K562 (cell line): ENCODE results near the gene FRAT1. TPM values are rescaled to one million over a fixed set of nuclear protein-coding genes. Genes with fewer than 3 reads are reported as not detected.
A peak's percentile ranks its signal among the peaks of the same experiment; 100 is the strongest.

Source experiments
- ARHGAP35 ChIP-seq: fragments of 450-650 bp; IDR thresholded peaks from 2 replicates; pipeline ENCODE4 v1.6.1; 2018; ENCODE audit not compliant: partially characterized antibody
- ARNT ChIP-seq, 2 experiments: fragments of 450-650 bp; IDR thresholded peaks; 2 replicates each; pipeline ENCODE4 v1.6.1; 2016; ENCODE audit warnings: mild to moderate bottlenecking in 1 of 2
- C11orf30 ChIP-seq: fragments of 450-650 bp; IDR thresholded peaks from 2 replicates; pipeline ENCODE4 v1.6.1; 2016; ENCODE audit warnings: low read depth, mild to moderate bottlenecking
- CBX5 ChIP-seq: IDR thresholded peaks from 2 replicates; pipeline ENCODE4 v1.6.1; 2014; ENCODE audit warnings: low read depth, borderline replicate concordance
- DMBX1 ChIP-seq: fragments of 250-450 bp; sonication (Bioruptor Pico); IDR thresholded peaks from 2 replicates; pipeline ENCODE4 v1.8.0; 2022; ENCODE audit warnings: inconsistent platforms, mild to moderate bottlenecking, moderate library complexity, borderline replicate concordance
- HCFC1 ChIP-seq: IDR thresholded peaks from 2 replicates; pipeline ENCODE4 v1.6.1; 2012; ENCODE audit warnings: low read depth, low read length, improper control_type of control experiment
- HDAC6 ChIP-seq: IDR thresholded peaks from 2 replicates; pipeline ENCODE4 v1.6.1; 2012; ENCODE audit warnings: low read depth, mild to moderate bottlenecking, control low read depth, inconsistent platforms, low read length, moderate library complexity
- MAFG ChIP-seq: fragments of 450-650 bp; conservative IDR thresholded peaks from 2 replicates; pipeline ENCODE4 v1.6.1; 2016; ENCODE audit warnings: missing genetic modification characterization, missing compliant biosample characterization
- MEIS2 ChIP-seq: fragments of 450-650 bp; IDR thresholded peaks from 2 replicates; pipeline ENCODE4 v1.6.1; 2014; ENCODE audit warnings: mild to moderate bottlenecking; ENCODE audit not compliant: partially characterized antibody
- NCOR1 ChIP-seq: fragments of 450-650 bp; IDR thresholded peaks from 2 replicates; pipeline ENCODE4 v1.6.1; 2016; ENCODE audit warnings: mild to moderate bottlenecking, moderate library complexity
- NFE2 ChIP-seq: IDR thresholded peaks from 2 replicates; pipeline ENCODE4 v1.6.1; 2014; ENCODE audit warnings: antibody characterized with exemption, low read depth
- SIX5 ChIP-seq, 2 experiments: IDR thresholded peaks; 2 replicates each; pipeline ENCODE4 v1.6.1; 2011; ENCODE audit warnings: low read length in 2 of 2, borderline replicate concordance in 1 of 2, low read depth in 1 of 2, mild to moderate bottlenecking in 1 of 2, moderate library complexity in 1 of 2; ENCODE audit not compliant: insufficient read depth in 1 of 2
- polyA plus RNA-seq, 8 experiments: library from polyadenylated mRNA; depleted of rRNA in 4 of 8; stranded (reverse) in 5 of 8; unstranded in 3 of 8; fragments of >200 nt; fragmentation: Nextera tagmentation in 2 of 8; fragmentation: Illumina TruSeq in 1 of 8; extraction: Ambion mirVana in 2 of 8; extraction: Trizol in 1 of 8; gene quantifications; 2 replicates each; pipeline versions ENCODE4 v1.2.1 to v1.2.3, GENCODE V29; 2011 to 2014; ENCODE audit warnings: inconsistent platforms in 1 of 8, missing spikeins in 1 of 8
- total RNA-seq, 7 experiments: library from RNA; depleted of rRNA in 6 of 7; stranded (reverse); fragments of >200 nt in 6 of 7; fragmentation: Illumina TruSeq in 2 of 7; extraction: Trizol in 2 of 7; gene quantifications; 2 replicates each; pipeline versions ENCODE4 v1.2.1 to v1.2.3, GENCODE V29; 2011 to 2021; ENCODE audit warnings: low replicate concordance in 1 of 7
- TF ChIP-seq, protein P1 (sequence below): sonication (generic); formaldehyde crosslinking; IDR thresholded peaks from 2 replicates; pipeline ENCODE4 v1.8.0; 2023; ENCODE audit warnings: missing genetic modification reagents, mild to moderate bottlenecking, borderline replicate concordance
- TF ChIP-seq, protein P2 (sequence below): fragments of 450-650 bp; formaldehyde crosslinking; IDR thresholded peaks from 2 replicates; pipeline ENCODE4 v1.4.0; 2020; ENCODE audit warnings: mild to moderate bottlenecking, moderate library complexity
- TF ChIP-seq, protein P3 (sequence below): fragments of 450-650 bp; IDR thresholded peaks from 2 replicates; pipeline ENCODE4 v1.6.1; 2018; ENCODE audit not compliant: partially characterized antibody
- TF ChIP-seq, protein P4 (sequence below): IDR thresholded peaks from 2 replicates; pipeline ENCODE4 v1.6.1; 2012; ENCODE audit warnings: low read depth, low read length, improper control_type of control experiment, borderline replicate concordance

Gene FRAT1
- total and polyA plus RNA-seq, 9 of the 15 experiments (the other 6 are each of a cell fraction or from before 2014, with no cell fraction given) = 0.11 to 4.6 (median 1.4) TPM

DNA sequence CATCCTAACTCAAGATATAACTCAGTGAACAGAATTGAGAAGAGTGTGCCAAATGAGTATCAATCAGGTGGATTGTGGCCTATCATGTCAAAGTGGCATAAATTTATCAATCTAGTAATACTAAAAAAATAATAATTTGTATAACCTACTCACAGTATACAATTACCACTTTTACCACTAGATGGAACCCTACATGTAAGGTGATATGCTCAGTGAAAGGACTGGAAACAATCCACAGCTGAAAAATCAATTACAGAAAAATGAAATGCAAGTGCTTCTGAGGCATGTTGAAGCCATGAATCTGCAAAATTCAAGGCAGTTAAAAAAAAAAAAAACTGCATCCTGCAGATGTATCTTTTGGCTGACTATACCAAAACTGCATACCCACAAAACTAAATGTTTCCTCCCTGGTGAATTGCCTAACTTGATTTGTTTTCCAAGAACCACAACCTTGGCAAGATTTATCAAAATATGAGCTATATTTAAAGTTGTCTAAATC is 40.5 kb upstream of the FRAT1 start (continued):
- TF ChIP-seq, protein P1, sequence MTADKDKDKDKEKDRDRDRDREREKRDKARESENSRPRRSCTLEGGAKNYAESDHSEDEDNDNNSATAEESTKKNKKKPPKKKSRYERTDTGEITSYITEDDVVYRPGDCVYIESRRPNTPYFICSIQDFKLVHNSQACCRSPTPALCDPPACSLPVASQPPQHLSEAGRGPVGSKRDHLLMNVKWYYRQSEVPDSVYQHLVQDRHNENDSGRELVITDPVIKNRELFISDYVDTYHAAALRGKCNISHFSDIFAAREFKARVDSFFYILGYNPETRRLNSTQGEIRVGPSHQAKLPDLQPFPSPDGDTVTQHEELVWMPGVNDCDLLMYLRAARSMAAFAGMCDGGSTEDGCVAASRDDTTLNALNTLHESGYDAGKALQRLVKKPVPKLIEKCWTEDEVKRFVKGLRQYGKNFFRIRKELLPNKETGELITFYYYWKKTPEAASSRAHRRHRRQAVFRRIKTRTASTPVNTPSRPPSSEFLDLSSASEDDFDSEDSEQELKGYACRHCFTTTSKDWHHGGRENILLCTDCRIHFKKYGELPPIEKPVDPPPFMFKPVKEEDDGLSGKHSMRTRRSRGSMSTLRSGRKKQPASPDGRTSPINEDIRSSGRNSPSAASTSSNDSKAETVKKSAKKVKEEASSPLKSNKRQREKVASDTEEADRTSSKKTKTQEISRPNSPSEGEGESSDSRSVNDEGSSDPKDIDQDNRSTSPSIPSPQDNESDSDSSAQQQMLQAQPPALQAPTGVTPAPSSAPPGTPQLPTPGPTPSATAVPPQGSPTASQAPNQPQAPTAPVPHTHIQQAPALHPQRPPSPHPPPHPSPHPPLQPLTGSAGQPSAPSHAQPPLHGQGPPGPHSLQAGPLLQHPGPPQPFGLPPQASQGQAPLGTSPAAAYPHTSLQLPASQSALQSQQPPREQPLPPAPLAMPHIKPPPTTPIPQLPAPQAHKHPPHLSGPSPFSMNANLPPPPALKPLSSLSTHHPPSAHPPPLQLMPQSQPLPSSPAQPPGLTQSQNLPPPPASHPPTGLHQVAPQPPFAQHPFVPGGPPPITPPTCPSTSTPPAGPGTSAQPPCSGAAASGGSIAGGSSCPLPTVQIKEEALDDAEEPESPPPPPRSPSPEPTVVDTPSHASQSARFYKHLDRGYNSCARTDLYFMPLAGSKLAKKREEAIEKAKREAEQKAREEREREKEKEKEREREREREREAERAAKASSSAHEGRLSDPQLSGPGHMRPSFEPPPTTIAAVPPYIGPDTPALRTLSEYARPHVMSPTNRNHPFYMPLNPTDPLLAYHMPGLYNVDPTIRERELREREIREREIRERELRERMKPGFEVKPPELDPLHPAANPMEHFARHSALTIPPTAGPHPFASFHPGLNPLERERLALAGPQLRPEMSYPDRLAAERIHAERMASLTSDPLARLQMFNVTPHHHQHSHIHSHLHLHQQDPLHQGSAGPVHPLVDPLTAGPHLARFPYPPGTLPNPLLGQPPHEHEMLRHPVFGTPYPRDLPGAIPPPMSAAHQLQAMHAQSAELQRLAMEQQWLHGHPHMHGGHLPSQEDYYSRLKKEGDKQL (CRISPR knock-in tag) = no peak
- TF ChIP-seq ARHGAP35 (no peak), DMBX1 (CRISPR knock-in tag) (no peak), C11orf30 (peak; percentile 57), SIX5 (IDR thresholded peaks at IDR 0.05; ENCODE audit: borderline replicate concordance in 1 of 2, insufficient read depth in 1 of 2, low read depth in 1 of 2, low read length in 2 of 2) (no peak), HDAC6 (no peak), MAFG (tag) (peak; percentile 51), MEIS2 (no peak), NFE2 (peak; percentile 64), HCFC1 (no peak), CBX5 (no peak), ARNT (IDR thresholded peaks at IDR 0.05) (no peak), NCOR1 (no peak)
- TF ChIP-seq, protein P2, sequence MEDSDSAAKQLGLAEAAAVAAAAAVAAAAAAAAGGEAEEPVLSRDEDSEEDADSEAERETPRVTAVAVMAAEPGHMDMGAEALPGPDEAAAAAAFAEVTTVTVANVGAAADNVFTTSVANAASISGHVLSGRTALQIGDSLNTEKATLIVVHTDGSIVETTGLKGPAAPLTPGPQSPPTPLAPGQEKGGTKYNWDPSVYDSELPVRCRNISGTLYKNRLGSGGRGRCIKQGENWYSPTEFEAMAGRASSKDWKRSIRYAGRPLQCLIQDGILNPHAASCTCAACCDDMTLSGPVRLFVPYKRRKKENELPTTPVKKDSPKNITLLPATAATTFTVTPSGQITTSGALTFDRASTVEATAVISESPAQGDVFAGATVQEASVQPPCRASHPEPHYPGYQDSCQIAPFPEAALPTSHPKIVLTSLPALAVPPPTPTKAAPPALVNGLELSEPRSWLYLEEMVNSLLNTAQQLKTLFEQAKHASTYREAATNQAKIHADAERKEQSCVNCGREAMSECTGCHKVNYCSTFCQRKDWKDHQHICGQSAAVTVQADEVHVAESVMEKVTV (CRISPR knock-in tag) = peak; percentile 48; the same call in 1 of the 2 replicates
- TF ChIP-seq, protein P3, sequence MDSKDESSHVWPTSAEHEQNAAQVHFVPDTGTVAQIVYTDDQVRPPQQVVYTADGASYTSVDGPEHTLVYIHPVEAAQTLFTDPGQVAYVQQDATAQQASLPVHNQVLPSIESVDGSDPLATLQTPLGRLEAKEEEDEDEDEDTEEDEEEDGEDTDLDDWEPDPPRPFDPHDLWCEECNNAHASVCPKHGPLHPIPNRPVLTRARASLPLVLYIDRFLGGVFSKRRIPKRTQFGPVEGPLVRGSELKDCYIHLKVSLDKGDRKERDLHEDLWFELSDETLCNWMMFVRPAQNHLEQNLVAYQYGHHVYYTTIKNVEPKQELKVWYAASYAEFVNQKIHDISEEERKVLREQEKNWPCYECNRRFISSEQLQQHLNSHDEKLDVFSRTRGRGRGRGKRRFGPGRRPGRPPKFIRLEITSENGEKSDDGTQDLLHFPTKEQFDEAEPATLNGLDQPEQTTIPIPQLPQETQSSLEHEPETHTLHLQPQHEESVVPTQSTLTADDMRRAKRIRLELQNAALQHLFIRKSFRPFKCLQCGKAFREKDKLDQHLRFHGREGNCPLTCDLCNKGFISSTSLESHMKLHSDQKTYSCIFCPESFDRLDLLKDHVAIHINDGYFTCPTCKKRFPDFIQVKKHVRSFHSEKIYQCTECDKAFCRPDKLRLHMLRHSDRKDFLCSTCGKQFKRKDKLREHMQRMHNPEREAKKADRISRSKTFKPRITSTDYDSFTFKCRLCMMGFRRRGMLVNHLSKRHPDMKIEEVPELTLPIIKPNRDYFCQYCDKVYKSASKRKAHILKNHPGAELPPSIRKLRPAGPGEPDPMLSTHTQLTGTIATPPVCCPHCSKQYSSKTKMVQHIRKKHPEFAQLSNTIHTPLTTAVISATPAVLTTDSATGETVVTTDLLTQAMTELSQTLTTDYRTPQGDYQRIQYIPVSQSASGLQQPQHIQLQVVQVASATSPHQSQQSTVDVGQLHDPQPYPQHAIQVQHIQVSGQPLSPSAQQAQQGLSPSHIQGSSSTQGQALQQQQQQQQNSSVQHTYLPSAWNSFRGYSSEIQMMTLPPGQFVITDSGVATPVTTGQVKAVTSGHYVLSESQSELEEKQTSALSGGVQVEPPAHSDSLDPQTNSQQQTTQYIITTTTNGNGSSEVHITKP = peak; percentile 14
- TF ChIP-seq, protein P4, sequence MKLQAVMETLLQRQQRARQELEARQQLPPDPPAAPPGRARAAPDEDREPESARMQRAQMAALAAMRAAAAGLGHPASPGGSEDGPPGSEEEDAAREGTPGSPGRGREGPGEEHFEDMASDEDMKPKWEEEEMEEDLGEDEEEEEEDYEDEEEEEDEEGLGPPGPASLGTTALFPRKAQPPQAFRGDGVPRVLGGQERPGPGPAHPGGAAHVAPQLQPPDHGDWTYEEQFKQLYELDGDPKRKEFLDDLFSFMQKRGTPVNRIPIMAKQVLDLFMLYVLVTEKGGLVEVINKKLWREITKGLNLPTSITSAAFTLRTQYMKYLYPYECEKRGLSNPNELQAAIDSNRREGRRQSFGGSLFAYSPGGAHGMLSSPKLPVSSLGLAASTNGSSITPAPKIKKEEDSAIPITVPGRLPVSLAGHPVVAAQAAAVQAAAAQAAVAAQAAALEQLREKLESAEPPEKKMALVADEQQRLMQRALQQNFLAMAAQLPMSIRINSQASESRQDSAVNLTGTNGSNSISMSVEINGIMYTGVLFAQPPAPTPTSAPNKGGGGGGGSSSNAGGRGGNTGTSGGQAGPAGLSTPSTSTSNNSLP = peak; percentile 63; the same call in 1 of the 2 replicates
